K562 (cell line): ENCODE measurements around the gene POLG.

Experiments used
- HBP1 ChIP-seq: fragments of 450-650 bp; formaldehyde crosslinking; IDR thresholded peaks from 2 replicates; pipeline ENCODE4 v1.4.0; 2022; ENCODE audit warnings: missing genetic modification characterization
- HMG20A ChIP-seq: fragments of 450-650 bp; formaldehyde crosslinking; conservative IDR thresholded peaks from 2 replicates; pipeline ENCODE4 v1.4.0; 2020; ENCODE audit warnings: mild to moderate bottlenecking, mixed read lengths
- POLR3A ChIP-seq: IDR thresholded peaks from 2 replicates; pipeline ENCODE4 v1.6.1; 2011; ENCODE audit warnings: borderline replicate concordance, mild to moderate bottlenecking, moderate library complexity; ENCODE audit not compliant: insufficient read length, insufficient read depth; ENCODE audit errors: extremely low read depth
- TF ChIP-seq, protein P1 (sequence below), 3 experiments: IDR thresholded peaks in 2 of 3; conservative IDR thresholded peaks in 1 of 3; 2 replicates each; pipeline ENCODE4 v1.5.1; 2011 to 2012; ENCODE audit warnings: low read length in 3 of 3, mild to moderate bottlenecking in 3 of 3, control low read depth in 2 of 3, improper control_type of control experiment in 1 of 3, inconsistent platforms in 1 of 3, low read depth in 1 of 3, mixed read lengths in 1 of 3, moderate library complexity in 1 of 3; ENCODE audit not compliant: insufficient read depth in 2 of 3

- TF ChIP-seq HMG20A (CRISPR knock-in tag) (no peak), POLR3A (no peak), HBP1 (CRISPR knock-in tag) (no peak)
- TF ChIP-seq, protein P1, sequence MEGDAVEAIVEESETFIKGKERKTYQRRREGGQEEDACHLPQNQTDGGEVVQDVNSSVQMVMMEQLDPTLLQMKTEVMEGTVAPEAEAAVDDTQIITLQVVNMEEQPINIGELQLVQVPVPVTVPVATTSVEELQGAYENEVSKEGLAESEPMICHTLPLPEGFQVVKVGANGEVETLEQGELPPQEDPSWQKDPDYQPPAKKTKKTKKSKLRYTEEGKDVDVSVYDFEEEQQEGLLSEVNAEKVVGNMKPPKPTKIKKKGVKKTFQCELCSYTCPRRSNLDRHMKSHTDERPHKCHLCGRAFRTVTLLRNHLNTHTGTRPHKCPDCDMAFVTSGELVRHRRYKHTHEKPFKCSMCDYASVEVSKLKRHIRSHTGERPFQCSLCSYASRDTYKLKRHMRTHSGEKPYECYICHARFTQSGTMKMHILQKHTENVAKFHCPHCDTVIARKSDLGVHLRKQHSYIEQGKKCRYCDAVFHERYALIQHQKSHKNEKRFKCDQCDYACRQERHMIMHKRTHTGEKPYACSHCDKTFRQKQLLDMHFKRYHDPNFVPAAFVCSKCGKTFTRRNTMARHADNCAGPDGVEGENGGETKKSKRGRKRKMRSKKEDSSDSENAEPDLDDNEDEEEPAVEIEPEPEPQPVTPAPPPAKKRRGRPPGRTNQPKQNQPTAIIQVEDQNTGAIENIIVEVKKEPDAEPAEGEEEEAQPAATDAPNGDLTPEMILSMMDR (IDR thresholded peaks at IDR 0.05 in 2 of 3, conservative IDR thresholded peaks at IDR 0.05 in 1 of 3; ENCODE audit: insufficient read depth in 2 of 3, low read depth in 1 of 3, low read length in 3 of 3): no peak
These were observed 44.6 kb upstream of the POLG start for GRCh38 chr15:89379251-89379695.
